H9 (cell line): Measurements from ENCODE around the gene MKRN2. TPM values are rescaled to one million over a fixed set of nuclear protein-coding genes. Genes with fewer than 3 reads are reported as not detected.

Source experiments
- DNase-seq: peaks from one replicate; pipeline ENCODE4 v3.0.0-alpha.2; 2017
- H2AFZ ChIP-seq: one replicate; pipeline ENCODE4 v1.6.1; 2013; ENCODE audit warnings: mild to moderate bottlenecking, low read length, control low read depth, moderate library complexity
- H2AK5ac ChIP-seq: 2 replicates; pipeline ENCODE4 v1.6.1; 2013; ENCODE audit warnings: low read length, control low read depth, mixed read lengths; ENCODE audit not compliant: insufficient read length
- H2BK120ac ChIP-seq: one replicate; pipeline ENCODE4 v1.6.1; 2013; ENCODE audit warnings: low read depth, mild to moderate bottlenecking, low read length, control low read depth, inconsistent platforms; ENCODE audit not compliant: poor library complexity, severe bottlenecking
- H2BK12ac ChIP-seq: 2 replicates; pipeline ENCODE4 v1.6.1; 2013; ENCODE audit warnings: low read length, control low read depth, mixed read lengths, low read depth; ENCODE audit not compliant: insufficient read length
- H2BK15ac ChIP-seq: 2 replicates; pipeline ENCODE4 v1.6.1; 2013; ENCODE audit warnings: low read depth, low read length, control low read depth
- H2BK20ac ChIP-seq: one replicate; pipeline ENCODE4 v1.6.1; 2013; ENCODE audit warnings: low read depth, mild to moderate bottlenecking, low read length, control low read depth, inconsistent platforms; ENCODE audit not compliant: poor library complexity, severe bottlenecking
- H2BK5ac ChIP-seq: 2 replicates; pipeline ENCODE4 v1.6.1; 2013; ENCODE audit warnings: low read length, control low read depth, mixed read lengths; ENCODE audit not compliant: insufficient read length
- H3K14ac ChIP-seq: 2 replicates; pipeline ENCODE4 v1.6.1; 2013; ENCODE audit warnings: low read length, control low read depth; ENCODE audit not compliant: insufficient read depth
- H3K18ac ChIP-seq: 2 replicates; pipeline ENCODE4 v1.6.1; 2013; ENCODE audit warnings: low read depth, mild to moderate bottlenecking, mixed read lengths, low read length, control low read depth; ENCODE audit not compliant: insufficient read length
- H3K23ac ChIP-seq: 2 replicates; pipeline ENCODE4 v1.6.1; 2013; ENCODE audit warnings: low read length, control low read depth, mixed read lengths, low read depth; ENCODE audit not compliant: insufficient read length
- H3K23me2 ChIP-seq: 2 replicates; pipeline ENCODE4 v1.6.1; 2013; ENCODE audit warnings: low read depth, mild to moderate bottlenecking, mixed read lengths, low read length, control low read depth; ENCODE audit not compliant: insufficient read length, poor library complexity, severe bottlenecking
- H3K27ac ChIP-seq: 2 replicates; pipeline ENCODE4 v1.5.1; 2013; ENCODE audit warnings: low read length, control low read depth, mixed read lengths, low read depth; ENCODE audit not compliant: insufficient read length
- H3K27me3 ChIP-seq: 2 replicates; pipeline ENCODE4 v1.6.1; 2013; ENCODE audit warnings: low read length, control low read depth, inconsistent platforms; ENCODE audit not compliant: insufficient read depth
- H3K4ac ChIP-seq: 2 replicates; pipeline ENCODE4 v1.6.1; 2013; ENCODE audit warnings: low read depth, mild to moderate bottlenecking, control low read depth, inconsistent platforms, low read length, moderate library complexity
- H3K4me1 ChIP-seq: 2 replicates; pipeline ENCODE4 v1.6.1; 2013; ENCODE audit warnings: low read length, control low read depth, inconsistent platforms; ENCODE audit not compliant: insufficient read depth
- H3K4me2 ChIP-seq: 2 replicates; pipeline ENCODE4 v1.6.1; 2013; ENCODE audit warnings: low read length, control low read depth, mixed read lengths; ENCODE audit not compliant: insufficient read length, insufficient read depth
- H3K56ac ChIP-seq: 2 replicates; pipeline ENCODE4 v1.6.1; 2013; ENCODE audit warnings: low read depth, mild to moderate bottlenecking, mixed read lengths, low read length, control low read depth; ENCODE audit not compliant: insufficient read length
- H3K79me1 ChIP-seq: 2 replicates; pipeline ENCODE4 v1.6.1; 2013; ENCODE audit warnings: low read depth, mild to moderate bottlenecking, moderate library complexity, low read length, control low read depth, inconsistent platforms; ENCODE audit not compliant: insufficient read depth, poor library complexity, severe bottlenecking
- H3K79me2 ChIP-seq: 2 replicates; pipeline ENCODE4 v1.6.1; 2013; ENCODE audit warnings: low read length, control low read depth, inconsistent platforms; ENCODE audit not compliant: insufficient read depth
- H3K9ac ChIP-seq: 2 replicates; pipeline ENCODE4 v1.6.1; 2013; ENCODE audit warnings: low read length, control low read depth, mixed read lengths; ENCODE audit not compliant: insufficient read length; ENCODE audit errors: extremely low read depth
- H3K9me3 ChIP-seq: one replicate; pipeline ENCODE4 v1.6.1; 2013; ENCODE audit warnings: low read depth, low read length, inconsistent platforms; ENCODE audit not compliant: control insufficient read depth
- H3T11ph ChIP-seq: one replicate; pipeline ENCODE4 v1.6.1; 2013; ENCODE audit warnings: mild to moderate bottlenecking, low read length, control low read depth, inconsistent platforms
- H4K20me1 ChIP-seq: one replicate; pipeline ENCODE4 v1.6.1; 2013; ENCODE audit not compliant: control insufficient read depth, insufficient read length, insufficient read depth
- H4K5ac ChIP-seq: 2 replicates; pipeline ENCODE4 v1.6.1; 2013; ENCODE audit warnings: low read depth, mild to moderate bottlenecking, mixed read lengths, low read length, control low read depth; ENCODE audit not compliant: insufficient read length
- H4K8ac ChIP-seq: replicated peaks from 2 replicates; pipeline ENCODE4 v1.6.1; 2013; ENCODE audit warnings: low read length, control low read depth, mixed read lengths, low read depth; ENCODE audit not compliant: insufficient read length
- H4K91ac ChIP-seq: 2 replicates; pipeline ENCODE4 v1.6.1; 2013; ENCODE audit warnings: low read depth, mild to moderate bottlenecking, moderate library complexity, mixed read lengths, low read length, control low read depth; ENCODE audit not compliant: insufficient read length
- H3K27ac Mint-ChIP-seq, 3 experiments: 2 replicates in 2 of 3; 3 replicates in 1 of 3; pipeline ENCODE4 v1.8.0; 2020 to 2021; ENCODE audit warnings: mixed read lengths in 3 of 3, mild to moderate bottlenecking in 1 of 3, moderate library complexity in 1 of 3
- H3K27me3 Mint-ChIP-seq: 2 replicates; pipeline ENCODE4 v1.8.0; 2021; ENCODE audit warnings: low read depth, mild to moderate bottlenecking, moderate library complexity, mixed read lengths
- H3K36me3 Mint-ChIP-seq, 3 experiments: 2 replicates in 2 of 3; 3 replicates in 1 of 3; pipeline ENCODE4 v1.8.0; 2020 to 2021; ENCODE audit warnings: low read depth in 3 of 3, mixed read lengths in 3 of 3; ENCODE audit not compliant: insufficient read depth in 1 of 3
- H3K4me1 Mint-ChIP-seq, 2 experiments: 2 replicates each; pipeline ENCODE4 v1.8.0; 2020; ENCODE audit warnings: mixed read lengths in 2 of 2
- H3K4me3 Mint-ChIP-seq, 2 experiments: 2 replicates in 1 of 2; 3 replicates in 1 of 2; pipeline ENCODE4 v1.8.0; 2020 to 2021; ENCODE audit warnings: mild to moderate bottlenecking in 2 of 2, mixed read lengths in 2 of 2, moderate library complexity in 1 of 2
- H3K9me3 Mint-ChIP-seq, 2 experiments: 2 replicates in 1 of 2; 3 replicates in 1 of 2; pipeline ENCODE4 v1.8.0; 2020; ENCODE audit warnings: mild to moderate bottlenecking in 2 of 2, mixed read lengths in 2 of 2, moderate library complexity in 1 of 2
- CTCF ChIP-seq: fragments of 200-600 bp; sonication (generic); conservative IDR thresholded peaks from 3 replicates; pipeline ENCODE4 v1.8.0; 2021; ENCODE audit warnings: antibody characterized with exemption, mild to moderate bottlenecking
- WGBS: extraction: QIAGEN DNeasy Blood & Tissue Kit; methylation state at CpG from one replicate; pipeline ENCODE4 v1.1.7; 2013; ENCODE audit warnings: missing lambda C conversion rate, low lambda C conversion rate, mixed read lengths; ENCODE audit not compliant: insufficient read length; ENCODE audit errors: extremely low coverage; 5-methylcytosine and 5-hydroxymethylcytosine counted together
- total RNA-seq: library from RNA; stranded (reverse); gene quantifications from 2 replicates; pipeline ENCODE4 v1.2.1, GENCODE V29; 2021

Gene MKRN2
- total RNA-seq, 1 experiment from 2014 or later, result 18.1 TPM

DNA sequence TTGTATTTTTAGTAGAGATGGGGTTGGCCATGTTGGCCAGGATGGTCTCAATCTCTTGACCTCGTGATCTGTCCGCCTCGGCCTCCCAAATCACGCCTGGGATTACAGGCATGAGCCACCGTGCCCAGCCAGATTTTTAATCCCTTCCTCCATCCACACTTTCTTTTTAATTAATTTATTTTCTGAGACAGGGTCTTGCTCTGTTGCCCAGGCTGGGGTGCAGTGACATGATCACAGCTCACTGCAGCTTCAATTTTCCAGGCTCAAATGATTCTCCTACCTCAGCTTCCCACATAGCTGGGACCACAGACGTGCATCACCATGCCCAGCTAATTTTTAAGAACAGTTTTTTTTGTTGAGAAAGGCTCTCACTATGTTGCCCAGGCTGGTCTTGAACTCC lies 63.4 kb downstream of the MKRN2 start:
- peaks cover 3% of the 10 kb centered on the region in 2 experiments; a peak in 2 of 4 replicates for H3K4me1 Mint-ChIP-seq

More for the DNA sequence above, 63.4 kb downstream of the MKRN2 start:
- TF ChIP-seq CTCF, result no peak
- Histone ChIP-seq H4K8ac (no peak overlapping the region), H2BK15ac (no peak overlapping the region), H2AFZ (no peak overlapping the region), H3K9me3 (no peaks in the 10 kb centered on the region), H2BK12ac (no peak overlapping the region), H3K18ac (no peak overlapping the region), H3K27me3 (no peaks in the 10 kb centered on the region), H4K20me1 (no peaks in the 10 kb centered on the region), H3K4me1 (no peaks in the 10 kb centered on the region), H3K9ac (no peak overlapping the region), H3K27ac (no peak overlapping the region), H3K56ac (no peak overlapping the region), H3K23ac (no peak overlapping the region), H4K5ac (no peak overlapping the region), H3T11ph (no peak overlapping the region), H3K14ac (no peak overlapping the region), H2AK5ac (no peak overlapping the region), H2BK120ac (no peak overlapping the region), H3K23me2 (no peaks in the 10 kb centered on the region), H2BK5ac (no peak overlapping the region), H3K79me1 (peaks cover 9% of the 10 kb centered on the region), H3K4ac (no peak overlapping the region), H4K91ac (no peak overlapping the region), H3K4me2 (no peak overlapping the region), H3K79me2 (peaks cover 16% of the 10 kb centered on the region; the same call in 1 of the 2 replicates), H2BK20ac (no peak overlapping the region)
- no peak for DNase-seq
- H3K27ac Mint-ChIP-seq, result no peak overlapping the region
- peaks cover 3 to 21% (median 19%) of the 10 kb centered on the region in 3 experiments; a peak in 6 of 7 replicates for H3K36me3 Mint-ChIP-seq
- no CpG with 5 or more reads among the region's 6 CpGs for WGBS
- no peak overlapping the region for H3K4me3 Mint-ChIP-seq
- H3K9me3 Mint-ChIP-seq, result no peaks in the 10 kb centered on the region
- H3K27me3 Mint-ChIP-seq, result no peaks in the 10 kb centered on the region
